HG02981 (cell line): Measurements from ENCODE around the gene SSR4.
"Not testable (repeated sequence)": the region's sequence is repeated elsewhere in the genome, so short reads cannot be mapped to it uniquely, and the experiment has no call there.

Experiments
- ATAC-seq: cut with Tn5 transposase; IDR thresholded peaks from one replicate; pipeline ENCODE4 v1.9.1; 2021; ENCODE audit warnings: mild to moderate bottlenecking, moderate library complexity; ENCODE audit not compliant: unreplicated experiment

Gene SSR4

DNA sequence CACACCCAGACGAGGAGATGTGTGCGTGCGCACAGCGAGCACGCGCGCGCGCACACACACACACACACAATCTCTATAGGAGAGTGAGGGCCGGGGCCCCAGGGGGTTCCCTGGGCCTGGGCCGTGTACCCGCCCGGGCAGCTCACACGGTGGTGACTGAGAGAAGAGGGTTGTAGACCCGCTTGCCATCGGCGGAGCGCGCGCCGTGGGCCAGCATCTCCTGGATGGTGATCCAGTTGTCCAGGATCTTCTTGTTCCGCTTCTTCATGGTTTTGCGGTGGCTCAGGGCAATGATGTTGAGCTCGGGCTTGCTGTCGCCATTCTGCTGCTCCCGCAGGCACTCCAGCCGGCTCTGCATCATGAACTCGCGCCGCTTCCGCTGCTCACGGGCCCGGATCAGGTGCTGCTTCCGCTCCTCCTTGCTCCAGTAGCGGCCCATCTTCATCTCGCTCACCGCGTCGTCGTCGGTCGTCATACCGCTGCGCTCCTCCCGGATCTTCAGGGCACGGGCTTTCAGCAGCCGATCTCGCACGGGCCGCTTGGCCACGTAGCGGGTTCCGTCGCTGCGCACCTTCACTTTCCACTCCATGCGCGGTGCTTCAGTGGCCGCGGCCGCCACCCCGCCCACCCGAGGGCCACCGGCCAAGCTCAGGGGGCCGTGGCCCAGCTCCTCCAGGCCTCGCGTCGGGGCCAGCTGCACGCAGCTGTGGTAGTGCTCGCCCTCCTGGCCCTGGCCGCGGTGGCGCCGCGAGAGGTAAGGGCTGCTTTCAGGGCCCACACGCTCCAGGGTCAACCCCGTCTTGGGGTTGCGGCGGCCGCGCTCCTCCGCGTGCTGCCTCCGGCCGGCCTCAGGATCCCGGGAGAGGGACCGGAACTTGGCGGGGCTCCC is 9.0 kb downstream of the SSR4 start:
- no peak for ATAC-seq

DNA sequence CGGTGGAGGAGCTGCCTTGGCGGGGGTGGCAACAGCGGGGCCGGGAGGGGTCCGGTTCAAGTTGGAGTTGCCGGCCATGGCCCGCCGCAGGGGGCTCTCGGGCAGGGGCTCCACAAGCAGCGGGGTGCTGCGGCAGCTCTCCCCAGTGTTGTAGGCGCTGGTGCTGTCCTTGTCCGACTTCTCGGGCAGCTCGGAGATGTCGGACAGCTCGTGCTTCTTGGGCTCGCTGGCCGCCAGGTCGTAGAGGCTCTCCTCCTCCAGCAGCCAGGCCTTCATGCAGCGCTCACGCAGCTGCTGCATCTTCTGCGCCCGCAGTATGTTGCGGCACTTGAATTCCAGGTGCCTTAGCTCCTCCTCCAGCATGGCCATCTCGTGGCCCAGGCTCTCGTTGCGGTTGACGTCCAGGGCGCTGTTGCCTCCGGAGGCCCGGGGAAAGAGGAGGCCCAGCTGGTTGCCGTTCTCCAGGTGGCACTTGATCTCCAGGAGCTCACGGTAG is 9.7 kb downstream of the SSR4 start:
- no peak for ATAC-seq

DNA sequence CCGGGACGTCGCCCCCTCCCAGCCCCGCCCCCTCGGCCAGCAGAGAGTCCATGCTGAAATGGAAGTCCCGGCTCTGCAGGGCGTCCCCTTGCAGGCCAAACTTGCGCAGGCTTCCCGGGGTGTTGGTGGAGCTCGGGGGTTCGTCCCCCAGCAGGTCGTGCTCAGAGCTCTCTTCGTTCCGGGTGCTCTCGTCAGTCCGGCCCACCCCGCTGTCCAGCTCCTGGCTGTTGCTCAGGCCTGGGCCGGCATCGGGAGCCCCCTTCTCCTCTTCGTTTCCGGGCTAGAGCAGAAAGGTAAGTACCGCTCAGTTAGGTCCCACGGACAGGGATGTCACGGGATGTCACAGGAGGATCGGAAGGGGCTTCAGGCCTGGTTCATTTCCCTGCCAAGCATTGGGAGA is 10.2 kb downstream of the SSR4 start:
- ATAC-seq = no peak

DNA sequence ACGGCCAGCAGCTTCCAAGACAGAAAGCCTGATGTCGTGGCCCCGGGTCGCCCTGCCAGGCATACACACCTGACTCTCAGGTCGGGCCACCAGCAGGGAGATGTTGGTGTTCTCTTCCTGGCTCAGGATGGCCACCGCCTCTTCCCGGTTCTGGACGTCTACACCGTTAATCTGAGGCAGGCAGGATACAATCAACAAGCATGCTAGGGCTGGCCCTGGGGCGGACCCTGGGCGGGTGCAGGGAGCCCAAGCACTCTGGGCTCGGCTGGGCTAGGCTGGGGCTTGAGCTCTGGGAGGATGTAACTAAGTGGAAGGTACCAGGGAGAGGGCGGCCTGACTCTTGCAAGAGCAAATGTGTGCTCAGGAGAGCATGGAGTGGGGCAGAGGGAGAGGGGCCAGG is 11.0 kb downstream of the SSR4 start:
- no peak for ATAC-seq

DNA sequence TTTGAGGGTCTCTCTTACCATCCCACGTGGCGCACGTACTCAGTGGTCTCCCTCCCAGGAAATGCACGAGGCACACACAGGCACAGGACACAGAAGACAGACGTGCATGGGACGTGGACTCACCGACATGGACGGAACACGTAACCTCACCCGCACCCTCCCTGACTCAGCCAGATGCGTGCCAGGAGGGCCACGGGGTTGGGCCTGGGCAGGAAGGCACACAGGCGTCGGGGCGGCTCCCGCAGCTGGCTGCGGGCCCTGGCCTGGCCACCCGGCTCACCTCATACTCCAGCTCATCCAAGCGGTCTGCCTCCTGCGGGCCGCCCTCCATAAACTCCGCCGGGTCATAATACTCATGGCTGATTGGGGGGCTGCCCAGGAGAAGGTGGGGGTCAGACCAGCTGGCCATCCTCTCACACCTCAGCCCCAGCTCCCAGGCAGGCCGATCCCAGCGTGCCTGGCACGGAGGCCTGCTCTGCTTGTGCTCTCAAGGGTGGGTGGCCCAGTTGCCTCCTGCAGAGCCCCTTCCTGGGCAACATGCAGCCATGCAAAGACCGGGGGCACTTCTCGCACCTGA is 12.6 kb downstream of the SSR4 start:
- no peak for ATAC-seq

DNA sequence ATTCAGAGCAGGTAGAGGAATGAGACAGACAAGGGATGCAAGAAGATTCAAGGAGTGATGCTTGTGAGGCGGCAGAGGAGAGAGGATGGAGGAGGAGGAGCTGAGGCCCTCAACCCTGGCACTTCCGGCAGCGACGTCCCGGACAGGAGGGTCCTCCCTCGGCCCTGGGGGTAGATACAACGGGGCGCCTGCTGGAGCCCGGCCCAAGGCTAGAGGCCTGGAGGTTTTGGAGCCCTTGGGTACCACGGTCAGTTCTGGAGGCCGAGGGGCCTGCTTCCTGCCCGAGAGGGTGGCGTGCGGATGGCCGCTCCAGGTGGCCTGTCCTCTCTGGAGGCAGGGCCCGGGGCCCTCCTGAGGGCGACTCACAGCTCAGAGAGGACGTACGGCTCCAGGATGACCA is 13.5 kb downstream of the SSR4 start:
- ATAC-seq = no peak

DNA sequence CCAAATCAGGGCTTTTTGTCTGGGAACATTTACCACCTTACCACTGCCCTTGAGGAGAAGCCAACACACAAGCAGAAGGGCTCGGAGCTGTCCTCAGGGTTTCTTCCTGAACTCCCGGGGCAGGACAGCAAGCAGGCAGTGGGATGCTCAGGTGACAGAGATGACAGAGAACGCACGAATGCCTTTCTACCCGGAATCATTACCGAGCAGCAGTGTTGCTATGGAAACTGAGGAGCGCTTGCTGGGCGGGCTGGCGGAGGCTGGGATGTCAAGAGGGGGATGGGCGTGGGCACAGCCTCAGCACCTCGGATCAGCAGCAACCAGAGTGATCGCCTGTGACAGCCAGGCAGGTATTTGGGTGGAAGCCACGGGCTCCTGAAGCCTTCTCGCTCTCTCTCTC is 17.8 kb downstream of the SSR4 start:
- ATAC-seq = no peak

DNA sequence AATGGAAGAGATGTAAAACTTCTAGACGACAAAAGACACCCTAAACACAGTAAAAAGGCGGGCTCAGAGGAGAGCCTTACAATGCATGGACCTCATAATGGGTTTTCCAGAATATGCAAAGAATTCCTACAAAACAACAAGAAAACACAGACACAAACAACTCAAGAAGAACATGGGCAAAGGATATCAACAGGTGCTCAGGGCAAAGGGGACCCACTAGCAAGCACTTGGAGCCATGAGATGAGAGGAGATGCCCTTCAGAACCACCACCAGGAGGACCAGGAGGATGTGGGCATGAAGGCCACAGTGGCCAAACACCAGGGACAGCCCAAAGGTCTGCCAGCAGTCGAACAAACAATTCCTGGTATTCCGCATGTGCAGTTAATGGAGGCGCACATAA is 18.7 kb downstream of the SSR4 start:
- ATAC-seq = no peak

DNA sequence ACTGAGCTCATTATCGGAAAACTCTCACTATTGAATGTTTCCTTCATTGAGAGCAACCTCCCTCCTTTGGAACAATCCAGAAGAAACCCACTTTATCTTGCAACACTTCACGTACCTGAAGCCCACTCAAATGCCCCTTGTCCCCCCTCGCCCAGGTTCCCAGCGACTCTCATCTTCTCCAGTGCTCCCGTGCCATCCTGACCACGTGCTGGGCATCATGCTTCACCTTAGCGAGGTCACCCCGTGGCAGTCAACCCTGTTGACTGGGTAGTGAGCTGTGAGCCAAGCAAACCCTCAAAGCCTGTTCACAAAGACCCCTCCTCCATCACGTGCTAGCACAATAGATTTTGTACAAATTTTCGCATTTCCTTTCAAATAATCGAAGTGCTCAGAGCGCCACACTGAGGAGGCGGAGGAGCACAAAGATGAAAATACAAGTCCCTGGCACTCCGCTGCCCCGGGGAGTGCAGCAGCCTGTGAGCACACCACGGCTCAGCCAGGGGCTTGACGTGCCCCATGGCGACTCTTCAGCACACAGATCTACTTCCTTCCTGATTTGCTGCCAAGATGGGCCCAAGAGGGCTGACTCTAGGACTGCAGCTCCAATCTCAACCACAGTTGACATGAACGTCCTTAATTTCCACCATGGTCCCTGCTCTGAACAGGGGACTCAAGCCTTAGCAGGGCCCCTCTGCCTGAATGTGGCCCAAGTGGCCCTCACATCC is 20.3 kb downstream of the SSR4 start:
- ATAC-seq = no peak

DNA sequence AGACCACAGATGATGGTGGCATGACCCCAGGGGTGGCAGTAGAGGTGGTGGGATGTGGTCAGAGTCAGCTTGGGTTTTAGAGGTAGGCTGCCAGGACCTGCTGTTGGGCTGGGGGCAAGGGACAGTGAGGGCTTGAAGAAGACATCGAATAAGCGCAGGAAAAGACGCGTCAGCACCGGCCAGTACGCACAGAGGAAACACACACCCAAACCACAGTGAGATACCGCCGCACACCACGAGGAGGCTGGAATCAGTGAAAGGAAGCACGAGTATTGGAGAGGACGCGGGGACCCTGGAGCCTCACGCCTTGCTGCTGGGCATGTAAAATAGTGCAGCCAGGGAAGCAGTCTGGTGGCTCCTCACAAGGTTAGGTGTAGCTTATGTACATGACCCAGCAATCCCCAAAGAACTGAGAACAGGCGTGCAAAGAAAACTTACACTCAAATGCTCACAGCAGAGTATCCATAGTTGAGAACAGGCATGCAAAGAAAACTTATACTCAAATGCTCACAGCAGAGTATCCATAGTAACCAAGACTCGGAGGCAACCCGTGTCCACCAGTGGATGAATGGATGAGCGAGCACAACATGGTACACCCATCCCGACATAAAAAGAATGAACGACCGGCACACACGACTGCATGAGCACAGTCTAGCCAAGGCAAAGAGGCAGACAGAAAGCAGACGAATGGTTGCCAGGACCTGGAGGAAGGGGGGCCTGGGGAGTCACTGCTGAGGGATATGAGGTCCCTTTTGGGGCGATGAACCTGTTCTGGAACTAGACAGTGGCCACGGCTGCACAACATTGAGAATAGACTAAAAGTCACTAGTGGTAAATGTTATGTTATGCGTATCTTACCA is 22.6 kb downstream of the SSR4 start:
- no peak for ATAC-seq

DNA sequence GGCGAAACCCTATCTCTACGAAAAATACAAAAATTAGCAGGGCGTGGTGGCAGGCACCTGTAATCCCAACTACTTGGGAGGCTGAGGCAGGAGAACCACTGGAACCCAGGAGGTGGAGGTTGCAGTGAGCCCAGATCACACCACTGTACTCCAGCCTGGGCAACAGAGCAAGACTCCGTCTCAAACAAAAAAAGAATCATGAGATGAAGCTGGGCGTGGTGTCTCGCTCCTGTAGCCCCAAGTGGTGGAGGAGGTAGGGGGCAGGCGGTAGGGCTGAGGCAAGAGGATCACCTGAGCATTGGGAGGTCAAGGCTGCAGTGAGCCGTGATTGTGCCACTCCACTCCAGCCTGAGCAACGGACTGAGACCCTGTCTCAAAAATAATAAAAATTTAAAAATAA is 23.6 kb downstream of the SSR4 start:
- ATAC-seq = not testable (repeated sequence)

DNA sequence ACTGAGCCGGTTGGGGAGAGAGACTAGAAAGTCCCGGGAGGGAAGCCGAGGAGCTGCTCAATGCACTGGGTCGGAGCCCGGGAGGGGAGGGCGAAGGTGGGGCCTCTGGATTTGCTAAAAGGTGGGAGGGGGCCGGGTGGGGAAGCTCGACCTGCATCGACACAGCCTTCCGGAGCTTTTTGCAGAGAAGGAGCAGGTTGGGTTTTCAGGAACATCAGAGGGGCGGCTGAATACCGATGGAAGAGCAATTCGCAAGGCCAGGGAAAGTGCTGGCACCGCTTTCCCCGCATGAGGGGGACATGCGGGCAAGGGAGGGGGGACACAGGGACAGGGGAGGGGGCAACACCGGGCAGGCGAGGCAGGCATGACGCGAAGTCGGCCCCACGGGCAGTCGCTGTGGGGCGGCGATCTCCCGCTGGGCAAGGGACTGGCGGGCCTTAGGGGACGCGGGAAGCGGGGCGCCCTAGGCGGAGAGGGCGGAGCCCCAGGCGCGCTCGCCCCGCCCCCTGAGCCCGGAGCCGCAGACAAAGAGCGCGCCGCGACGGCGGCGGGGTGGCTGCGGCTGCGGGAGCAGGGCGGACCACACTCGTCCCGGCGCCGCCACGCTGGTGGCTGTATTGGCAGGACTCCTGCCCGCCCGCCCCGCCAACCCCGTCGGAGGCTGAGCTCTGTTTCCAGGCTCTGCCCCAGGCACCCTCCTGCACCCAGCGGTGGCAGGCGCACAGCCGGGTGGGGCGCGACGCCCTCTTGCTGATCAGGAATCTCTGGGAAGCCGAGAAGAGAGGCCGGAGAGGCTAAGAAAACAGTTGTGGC is 24.3 kb downstream of the SSR4 start:
- no peak for ATAC-seq

DNA sequence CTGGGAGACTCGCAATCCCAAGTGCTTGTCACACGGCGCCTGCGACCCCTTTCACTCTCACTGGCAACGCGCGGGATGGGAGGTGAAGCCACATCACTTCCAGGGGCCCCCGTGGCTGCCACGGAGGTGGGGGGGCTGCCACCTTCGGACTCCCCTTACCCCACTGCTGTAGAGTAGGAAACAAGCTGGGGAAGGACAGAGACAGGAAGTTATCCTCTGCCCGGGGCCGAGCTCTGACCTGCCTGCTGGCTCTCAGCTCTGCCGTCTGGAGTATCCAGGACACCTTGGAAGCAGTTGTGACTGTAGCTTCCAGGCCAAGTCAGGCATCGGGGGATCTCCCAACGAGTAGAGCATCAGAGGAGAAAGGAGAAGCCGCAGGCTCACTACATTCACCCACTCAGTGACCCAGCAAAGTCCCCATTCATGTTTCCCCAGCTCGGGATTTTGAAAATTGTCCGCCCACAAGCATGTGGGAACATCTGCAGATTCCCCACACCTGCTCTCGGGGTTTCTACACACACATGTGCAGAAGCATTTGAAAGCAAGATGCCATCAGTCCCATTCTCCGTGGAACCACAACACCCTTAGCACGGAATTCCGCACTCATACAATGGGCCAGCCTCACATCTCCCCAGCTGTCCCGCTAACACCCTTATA is 25.0 kb downstream of the SSR4 start:
- no peak for ATAC-seq

DNA sequence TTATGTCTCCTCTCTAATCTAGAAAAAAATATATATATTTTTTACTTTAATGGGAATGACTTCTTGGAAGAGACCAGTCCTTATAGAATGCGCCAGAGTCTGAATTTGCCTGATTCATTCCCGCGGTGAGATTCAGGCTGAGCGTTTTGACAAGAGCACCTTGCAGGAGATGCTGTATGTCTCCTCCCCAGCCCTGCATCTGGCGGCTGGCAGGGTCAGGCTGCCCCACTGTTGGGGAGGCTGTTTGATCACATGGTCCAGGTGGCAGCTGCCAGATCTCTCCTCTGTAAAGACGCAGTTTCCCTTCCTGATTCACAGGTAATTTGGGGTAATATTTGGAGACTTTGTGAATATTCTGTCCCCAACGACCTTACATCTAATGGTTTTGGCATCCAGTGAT is 26.1 kb downstream of the SSR4 start:
- no peak for ATAC-seq

DNA sequence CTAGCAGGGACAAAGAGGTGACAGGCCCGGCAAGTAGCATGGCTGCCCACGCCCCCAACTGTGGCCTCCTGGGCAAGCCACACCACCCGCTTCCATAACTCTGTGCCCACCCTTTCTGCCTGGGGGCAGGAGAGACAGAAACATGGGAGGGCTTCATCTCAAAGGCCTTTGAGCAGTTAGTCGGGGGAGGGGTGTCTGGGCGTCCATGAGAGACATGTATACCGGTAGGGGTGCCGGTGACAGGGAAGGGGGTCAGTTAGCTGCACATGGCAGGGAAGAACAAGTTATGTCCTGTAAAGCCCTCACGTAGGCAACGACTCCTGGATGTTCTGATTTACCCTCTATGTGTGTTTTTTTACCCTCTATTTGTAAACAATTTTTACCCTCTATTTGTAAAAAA is 26.6 kb downstream of the SSR4 start:
- no peak for ATAC-seq

DNA sequence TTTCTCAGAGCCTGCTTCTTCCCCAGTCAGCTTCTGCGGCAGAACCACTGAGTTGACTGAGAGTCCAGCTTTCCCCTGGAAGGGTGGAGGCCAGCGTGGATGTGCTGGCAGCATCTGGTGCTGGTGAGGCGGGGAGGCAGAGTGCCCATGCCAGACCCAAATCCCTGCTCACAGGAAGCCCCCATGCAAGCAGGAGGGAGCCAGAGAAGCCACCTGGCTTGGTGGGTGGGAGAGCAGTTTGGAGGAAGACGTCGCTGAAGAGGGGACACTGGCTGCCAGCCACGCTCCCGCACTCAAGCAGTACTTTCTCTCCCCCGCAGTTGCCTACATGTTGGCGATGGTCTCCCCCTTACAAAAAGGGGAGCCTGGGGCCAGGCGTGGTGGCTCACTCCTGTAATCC is 29.9 kb downstream of the SSR4 start:
- ATAC-seq = no peak

DNA sequence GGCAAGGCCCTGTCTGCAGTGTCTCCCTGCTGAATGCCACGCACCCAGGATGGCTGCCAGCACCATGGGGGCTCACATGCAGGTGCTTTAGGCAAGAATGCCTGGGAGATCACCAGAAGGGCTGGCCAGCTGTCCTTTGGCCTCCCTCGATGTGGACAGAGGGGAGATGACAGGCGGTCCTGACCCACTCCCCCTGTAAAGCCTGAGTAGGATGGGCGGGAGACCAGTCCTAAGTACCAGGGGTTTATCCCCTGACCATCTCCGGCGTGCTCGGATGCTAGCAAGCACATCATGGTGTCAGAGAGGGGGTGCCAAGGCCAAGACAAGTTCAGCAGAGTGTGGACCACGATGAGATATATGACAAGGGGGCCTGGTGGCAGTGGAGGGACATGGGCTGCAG is 30.6 kb downstream of the SSR4 start:
- ATAC-seq = no peak

DNA sequence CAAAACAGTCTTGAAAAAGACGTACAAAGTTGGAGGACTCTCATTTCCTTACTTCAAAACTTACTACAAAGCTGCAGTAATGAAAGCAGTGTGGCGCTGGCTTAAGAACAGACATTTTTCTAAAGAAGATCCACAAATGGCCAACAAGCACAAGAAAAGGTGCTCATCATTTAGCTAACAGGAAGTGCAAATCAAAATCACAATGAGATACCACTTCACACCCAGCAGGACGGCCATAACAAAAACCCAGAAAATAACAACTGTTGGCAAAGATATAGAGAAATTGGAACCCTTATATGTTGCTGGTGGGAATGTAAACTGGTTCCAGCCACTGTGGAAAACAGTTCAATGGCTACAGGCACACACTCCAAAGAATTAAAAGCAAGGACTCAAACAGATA is 32.5 kb downstream of the SSR4 start:
- no peak for ATAC-seq

DNA sequence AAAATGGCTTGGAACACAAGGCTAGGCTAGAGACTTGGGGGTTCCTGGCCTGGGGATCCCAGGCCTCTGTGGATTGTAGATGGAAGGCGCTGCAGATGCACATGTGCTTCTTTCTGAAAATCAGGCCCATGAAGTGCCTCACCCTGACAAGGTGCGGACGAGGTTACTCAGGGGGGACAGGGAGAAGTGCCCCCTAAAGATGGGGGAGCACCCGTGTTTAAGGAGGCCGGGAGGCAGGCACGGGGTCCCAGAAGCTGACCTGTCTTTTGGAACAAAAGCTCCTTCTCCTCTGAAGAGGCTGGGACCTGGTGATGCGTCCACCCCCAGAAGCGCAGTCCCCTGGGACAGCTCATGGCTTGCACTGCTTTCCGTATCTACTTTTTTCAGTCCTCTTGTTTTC is 33.4 kb downstream of the SSR4 start:
- no peak for ATAC-seq

DNA sequence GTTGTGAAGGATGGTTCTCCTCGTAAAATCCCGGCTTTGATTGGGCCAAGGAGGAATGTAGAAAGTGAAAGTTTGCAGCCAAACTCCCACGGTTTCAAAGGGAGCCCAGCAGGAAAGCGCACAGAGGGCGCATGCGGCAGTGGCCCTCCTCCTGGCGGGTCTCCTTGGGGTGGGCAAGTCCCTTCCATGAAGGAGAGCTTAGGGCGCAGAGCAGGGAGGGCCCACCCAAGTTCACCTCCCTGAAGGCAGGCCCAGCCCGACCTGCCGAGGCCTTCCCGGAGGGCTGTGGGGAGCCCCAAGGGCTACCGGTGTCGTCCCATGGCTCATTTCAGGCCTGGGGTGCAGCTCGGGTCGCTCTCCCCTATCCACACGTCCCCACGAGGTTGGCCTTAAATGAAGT is 33.8 kb downstream of the SSR4 start:
- ATAC-seq = no peak
